Liver (tissue), 3 donors: ENCODE data around the gene THBS2.

Experiments used
- ATF3 ChIP-seq: IDR thresholded peaks from 2 replicates; pipeline ENCODE4 v1.6.1; 2016; ENCODE audit warnings: antibody characterized with exemption
- CTCF ChIP-seq: fragments of 150-350 bp; IDR thresholded peaks from 2 replicates; pipeline ENCODE4 v1.5.1; 2017; ENCODE audit warnings: improper control_type of control experiment, low read depth, low read length; ENCODE audit not compliant: missing input control
- EGR1 ChIP-seq, 2 donors: IDR thresholded peaks; 2 replicates each; pipeline ENCODE4 v1.6.1; 2016 to 2018; ENCODE audit warnings: antibody characterized with exemption in 2 of 2, low read depth in 2 of 2
- JUND ChIP-seq, 2 donors: IDR thresholded peaks; 2 replicates each; pipeline ENCODE4 v1.6.1; 2016; ENCODE audit warnings: antibody characterized with exemption in 2 of 2
- RXRA ChIP-seq, 2 donors: IDR thresholded peaks; 2 replicates each; pipeline ENCODE4 v1.6.1; 2017 to 2018; ENCODE audit warnings: antibody characterized with exemption in 2 of 2, mild to moderate bottlenecking in 1 of 2
- donor health status: healthy.
- donor health status: healthy.

- TF ChIP-seq ATF3 (no peak), CTCF (no peak), JUND (IDR thresholded peaks at IDR 0.05) (no peak), EGR1 (IDR thresholded peaks at IDR 0.05; ENCODE audit: low read depth in 2 of 2) (no peak), RXRA (IDR thresholded peaks at IDR 0.05) (no peak)
Measured at GRCh38 chr6:169220068-169220964, 33.3 kb downstream of the THBS2 start.
